NB4 (cell line): Measurements from ENCODE around the gene C19orf47.
"Not testable (repeated sequence)": the region's sequence is repeated elsewhere in the genome, so short reads cannot be mapped to it uniquely, and the experiment has no call there.

Experiments used
- CTCF ChIP-seq: IDR thresholded peaks from one replicate; pipeline ENCODE4 v1.5.1; 2012; ENCODE audit warnings: low read depth, low read length
- MAX ChIP-seq: IDR thresholded peaks from 2 replicates; pipeline ENCODE4 v1.6.1; 2011; ENCODE audit warnings: low read depth, low read length
- MYC ChIP-seq: IDR thresholded peaks from 2 replicates; pipeline ENCODE4 v1.6.1; 2011; ENCODE audit warnings: low read depth, low read length
- POLR2A ChIP-seq: IDR thresholded peaks from 2 replicates; pipeline ENCODE4 v1.6.1; 2011; ENCODE audit warnings: mild to moderate bottlenecking; ENCODE audit not compliant: insufficient read length; ENCODE audit errors: extremely low read depth

- not testable (repeated sequence) for TF ChIP-seq CTCF, MAX, POLR2A, MYC
Observed at GRCh38 chr19:40333083-40333482, 15.1 kb downstream of the C19orf47 start.
